HG03097 (cell line): Measurements from ENCODE around the gene VSIG4.
"Not testable (repeated sequence)": the region's sequence is repeated elsewhere in the genome, so short reads cannot be mapped to it uniquely, and the experiment has no call there.

Source experiments
- ATAC-seq: cut with Tn5 transposase; IDR thresholded peaks from one replicate; pipeline ENCODE4 v1.9.1; 2021; ENCODE audit not compliant: unreplicated experiment, low FRiP score

The VSIG4 gene, protein sequence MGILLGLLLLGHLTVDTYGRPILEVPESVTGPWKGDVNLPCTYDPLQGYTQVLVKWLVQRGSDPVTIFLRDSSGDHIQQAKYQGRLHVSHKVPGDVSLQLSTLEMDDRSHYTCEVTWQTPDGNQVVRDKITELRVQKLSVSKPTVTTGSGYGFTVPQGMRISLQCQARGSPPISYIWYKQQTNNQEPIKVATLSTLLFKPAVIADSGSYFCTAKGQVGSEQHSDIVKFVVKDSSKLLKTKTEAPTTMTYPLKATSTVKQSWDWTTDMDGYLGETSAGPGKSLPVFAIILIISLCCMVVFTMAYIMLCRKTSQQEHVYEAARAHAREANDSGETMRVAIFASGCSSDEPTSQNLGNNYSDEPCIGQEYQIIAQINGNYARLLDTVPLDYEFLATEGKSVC

DNA sequence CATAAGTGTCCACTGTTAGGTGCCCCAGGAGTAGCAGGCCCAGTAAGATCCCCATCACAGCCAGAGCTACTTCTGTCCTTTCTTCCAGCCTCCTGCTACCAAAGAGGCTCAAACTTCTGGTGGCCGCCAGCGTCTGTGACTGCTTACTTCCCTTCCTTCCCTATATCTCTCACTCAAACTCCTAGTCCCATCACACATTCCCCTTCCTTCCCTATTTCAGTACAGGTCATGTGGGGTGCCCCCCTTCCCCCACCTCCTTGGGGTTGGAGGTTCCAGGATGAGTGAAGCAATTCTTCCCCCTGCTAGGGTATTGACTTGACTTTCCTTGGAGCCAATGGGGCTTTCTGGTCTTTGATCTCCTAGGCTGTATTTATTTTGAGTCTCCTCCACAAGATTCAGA is at the start of gene VSIG4:
TSS of gene VSIG4 (minus strand) at position 137 of the 400 bp plus-strand sequence. CDS start at position 55, 82 bp downstream.
- ATAC-seq, result no peak

DNA sequence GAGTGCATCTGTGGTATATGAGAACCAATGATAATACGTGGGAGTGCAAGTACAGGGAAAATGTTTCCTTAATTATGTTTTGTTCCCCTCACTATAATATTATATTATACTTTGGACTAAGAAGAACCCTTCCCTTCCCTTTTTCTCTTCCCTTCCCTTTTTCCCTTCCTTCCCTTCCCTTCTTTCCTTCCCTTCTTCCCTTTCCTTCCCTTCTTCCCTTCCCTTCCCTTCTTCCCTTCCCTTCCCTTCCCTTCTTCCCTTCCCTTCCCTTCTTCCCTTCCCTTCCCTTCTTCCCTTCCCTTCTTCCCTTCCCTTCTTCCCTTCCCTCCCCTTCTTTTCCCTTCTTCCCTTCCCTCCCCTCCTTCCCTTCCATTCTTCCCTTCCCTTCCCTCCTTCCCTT is 36.9 kb upstream of the VSIG4 start:
- ATAC-seq, result no peak

DNA sequence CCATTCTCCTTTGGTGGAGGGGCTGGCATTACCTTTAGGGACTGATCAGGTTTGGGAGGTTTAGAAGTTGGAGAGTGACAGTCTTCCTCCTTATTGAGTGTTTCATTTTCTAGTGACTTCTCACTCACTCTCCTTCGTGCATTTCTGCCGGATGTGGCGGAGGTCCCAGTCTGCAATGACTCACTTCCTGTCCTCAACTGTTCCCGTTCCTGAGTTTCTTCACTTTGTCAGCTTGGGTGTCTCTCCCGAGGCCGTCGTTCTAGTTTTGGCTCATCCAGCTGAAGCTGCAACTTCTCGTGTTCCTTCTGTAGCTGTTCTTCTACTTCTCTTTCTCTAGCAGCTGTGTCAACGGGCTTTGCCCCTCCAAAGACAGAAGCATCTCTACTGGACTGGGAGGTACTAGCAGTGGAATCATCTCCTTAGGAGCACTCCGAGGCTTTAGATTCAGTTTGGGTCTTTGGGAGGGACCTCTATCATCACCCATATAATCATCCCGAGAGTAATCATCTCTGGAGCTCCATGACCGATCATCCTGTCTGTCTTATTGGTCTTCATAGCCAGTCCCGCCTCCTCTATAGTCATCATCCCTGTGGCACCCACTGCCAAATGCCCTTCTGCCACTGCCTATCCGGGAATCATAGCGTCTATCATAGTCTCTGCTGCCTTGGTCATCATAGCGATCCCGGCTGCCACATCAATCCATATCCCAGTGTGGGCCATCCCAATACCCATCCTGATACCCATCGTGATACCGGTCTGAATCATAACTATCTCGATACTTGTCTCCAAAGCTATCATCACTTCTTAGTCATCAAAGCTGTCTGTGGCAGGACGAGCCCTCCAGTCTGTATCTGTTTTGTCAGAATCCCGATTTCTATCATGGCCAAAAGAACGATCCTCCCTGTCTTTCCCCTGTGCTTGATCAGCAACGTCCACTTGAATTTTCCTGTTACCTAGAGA is 35.3 kb upstream of the VSIG4 start:
- no peak for ATAC-seq

DNA sequence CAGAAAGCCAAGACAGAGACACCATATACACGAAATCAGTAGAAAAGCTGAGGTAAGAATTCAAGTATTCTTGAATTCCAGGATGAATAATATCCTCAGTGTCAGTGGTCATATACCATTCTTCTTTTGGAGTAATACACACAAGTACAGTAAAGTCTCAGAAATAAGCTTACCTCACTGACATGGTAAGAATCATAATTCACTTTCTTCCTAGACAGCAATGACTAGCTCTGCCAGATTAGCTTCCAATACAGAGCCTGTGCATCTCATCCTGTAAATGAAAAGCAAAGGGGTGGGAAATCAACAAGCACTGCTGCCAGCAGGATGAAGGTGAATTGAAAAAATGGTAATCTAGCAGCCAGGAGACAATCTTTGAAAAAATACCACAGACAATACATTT is 31.2 kb upstream of the VSIG4 start:
- no peak for ATAC-seq

DNA sequence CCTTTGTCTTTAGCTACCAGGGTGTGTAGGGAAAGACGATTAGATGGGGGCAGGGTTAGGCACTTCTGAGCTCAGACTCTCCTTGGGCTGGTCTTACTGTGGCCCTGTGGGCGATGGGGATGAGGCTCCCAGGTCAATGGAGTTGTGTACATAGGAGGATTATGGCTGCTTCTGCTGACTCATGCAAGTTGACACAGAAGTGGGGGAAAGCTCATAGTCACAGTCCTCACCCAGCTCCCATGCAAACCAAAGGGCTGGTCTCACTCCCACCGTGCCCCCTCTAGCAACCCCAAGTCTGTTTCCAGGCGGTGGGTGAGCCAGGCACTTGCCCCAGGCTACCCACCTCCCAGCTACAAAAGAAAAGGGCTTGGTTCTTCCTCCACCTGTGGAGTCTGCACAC is 24.4 kb upstream of the VSIG4 start:
- ATAC-seq, result no peak

DNA sequence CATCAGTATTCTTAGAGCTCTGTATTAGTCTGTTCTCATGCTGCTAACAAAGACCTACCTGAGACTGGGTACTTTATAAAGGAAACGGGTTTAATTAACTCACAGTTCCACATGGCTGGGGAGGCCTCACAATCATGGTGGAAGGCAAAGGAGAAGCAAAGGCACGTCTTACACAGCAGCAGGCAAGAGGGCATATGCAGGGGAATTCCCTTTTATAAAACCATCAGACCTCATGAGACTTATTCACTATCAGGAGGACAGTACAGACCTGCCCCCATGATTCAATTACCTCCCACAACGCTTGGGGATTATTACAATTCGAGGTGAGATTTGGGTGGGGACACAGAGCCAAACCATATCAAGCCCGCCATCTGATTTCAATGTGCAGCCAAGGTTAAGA is 17.1 kb upstream of the VSIG4 start:
- not testable (repeated sequence) for ATAC-seq

- ATAC-seq, result no peak
These were observed 15.1 kb upstream of the VSIG4 start for GRCh38 chrX:66054978-66055377.

DNA sequence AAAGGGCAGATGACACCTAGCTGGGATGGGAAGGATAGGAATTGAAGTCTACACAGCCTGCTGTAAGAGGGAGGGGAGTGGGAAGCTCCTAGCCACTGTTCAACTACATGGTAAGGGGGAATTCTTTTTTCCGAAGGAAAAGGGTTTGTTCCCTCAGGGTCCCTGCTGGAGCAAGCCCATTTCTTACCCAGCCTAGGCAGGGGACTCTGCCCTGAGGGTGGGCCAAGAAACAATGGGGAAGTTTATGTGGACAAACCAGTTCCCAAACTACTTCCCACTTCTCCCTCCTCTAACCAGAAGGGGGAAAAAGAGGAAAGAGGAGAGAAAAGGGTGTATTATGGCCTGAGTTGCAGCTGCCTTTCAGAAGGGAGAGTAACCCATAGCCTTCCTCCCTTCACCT is 13.5 kb upstream of the VSIG4 start:
- no peak for ATAC-seq

GRCh38 chrX:66051980-66052379 is 12.1 kb upstream of the VSIG4 start:
- no peak for ATAC-seq

DNA sequence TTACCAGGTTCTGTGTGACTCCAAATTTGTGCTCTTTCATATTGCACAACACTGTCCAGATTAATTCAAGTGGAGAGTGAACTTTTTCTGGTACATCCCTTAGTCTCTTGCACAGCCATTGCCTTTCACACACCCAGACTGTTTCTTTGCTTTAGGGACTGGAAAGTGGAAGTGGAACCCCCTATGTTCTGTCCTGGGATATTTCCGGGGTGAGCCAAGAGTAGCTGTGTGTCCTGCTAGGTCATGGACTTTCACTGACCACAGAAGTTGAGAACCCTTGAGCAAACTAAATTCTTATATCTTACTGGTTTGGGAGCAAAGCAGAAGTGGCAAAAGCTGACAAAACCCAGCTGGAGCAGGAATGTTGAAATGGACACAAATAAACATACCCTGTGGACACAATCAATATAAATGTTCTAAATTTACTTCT is 10.3 kb upstream of the VSIG4 start:
- no peak for ATAC-seq

DNA sequence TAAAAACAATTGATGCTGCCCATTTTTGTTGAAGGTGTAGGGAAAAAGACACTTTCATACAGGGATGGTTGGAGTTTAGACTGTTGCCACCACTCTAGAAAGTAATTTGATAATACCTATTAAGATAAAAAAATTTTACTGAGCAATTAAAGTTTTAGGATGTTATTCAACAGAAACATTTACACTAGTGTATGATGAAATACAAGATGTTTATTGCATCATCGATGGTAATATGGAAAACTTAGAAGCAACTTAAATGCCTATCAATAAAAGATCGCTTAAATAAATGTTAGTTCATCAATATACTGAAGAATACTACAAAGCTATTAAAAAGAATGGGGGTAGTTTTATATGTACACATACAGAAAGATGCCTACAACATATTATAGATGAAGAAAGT is 9.2 kb upstream of the VSIG4 start:
- no peak for ATAC-seq

GRCh38 chrX:66046612-66047235 is 6.8 kb upstream of the VSIG4 start:
- ATAC-seq, result peak; percentile 74

DNA sequence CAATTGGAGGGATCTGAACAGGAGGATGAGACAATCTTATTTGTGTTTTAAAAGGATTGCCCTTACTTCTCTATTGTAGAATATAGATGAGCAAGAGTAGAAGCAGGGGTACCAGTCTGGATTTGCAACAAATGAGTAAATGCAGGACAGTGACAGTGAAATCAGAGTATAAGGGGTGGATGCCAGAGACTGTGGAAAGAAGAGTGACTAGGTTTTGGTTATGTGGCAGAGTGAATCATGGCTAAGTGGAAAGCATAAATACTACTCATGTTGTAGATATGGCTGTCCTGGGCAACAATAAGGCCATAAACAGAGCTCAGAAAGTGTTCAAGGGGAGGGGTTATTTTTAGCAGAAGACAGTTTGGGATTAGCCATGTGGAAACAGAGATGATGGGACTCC is 6.0 kb upstream of the VSIG4 start:
- ATAC-seq, result no peak

DNA sequence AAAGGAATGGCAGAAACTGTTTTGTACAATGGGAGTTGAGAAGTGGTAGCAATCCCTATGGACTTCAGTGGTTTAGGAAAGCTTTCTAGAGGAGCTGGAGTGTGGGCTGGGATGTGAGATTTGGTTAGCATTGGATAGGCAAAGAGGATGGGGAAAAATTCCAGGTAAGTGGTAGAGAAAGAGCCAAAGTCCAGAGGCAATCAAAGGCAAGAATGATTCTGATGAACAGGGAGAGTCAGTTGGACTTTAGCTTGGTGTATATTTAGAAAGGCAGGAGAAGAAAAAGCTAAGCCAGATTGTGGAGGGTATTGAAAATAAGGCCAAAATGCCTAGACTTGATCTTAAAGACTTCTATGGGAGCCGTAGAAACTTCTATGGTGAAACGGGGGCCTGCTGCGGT is 3.7 kb upstream of the VSIG4 start:
- no peak for ATAC-seq

DNA sequence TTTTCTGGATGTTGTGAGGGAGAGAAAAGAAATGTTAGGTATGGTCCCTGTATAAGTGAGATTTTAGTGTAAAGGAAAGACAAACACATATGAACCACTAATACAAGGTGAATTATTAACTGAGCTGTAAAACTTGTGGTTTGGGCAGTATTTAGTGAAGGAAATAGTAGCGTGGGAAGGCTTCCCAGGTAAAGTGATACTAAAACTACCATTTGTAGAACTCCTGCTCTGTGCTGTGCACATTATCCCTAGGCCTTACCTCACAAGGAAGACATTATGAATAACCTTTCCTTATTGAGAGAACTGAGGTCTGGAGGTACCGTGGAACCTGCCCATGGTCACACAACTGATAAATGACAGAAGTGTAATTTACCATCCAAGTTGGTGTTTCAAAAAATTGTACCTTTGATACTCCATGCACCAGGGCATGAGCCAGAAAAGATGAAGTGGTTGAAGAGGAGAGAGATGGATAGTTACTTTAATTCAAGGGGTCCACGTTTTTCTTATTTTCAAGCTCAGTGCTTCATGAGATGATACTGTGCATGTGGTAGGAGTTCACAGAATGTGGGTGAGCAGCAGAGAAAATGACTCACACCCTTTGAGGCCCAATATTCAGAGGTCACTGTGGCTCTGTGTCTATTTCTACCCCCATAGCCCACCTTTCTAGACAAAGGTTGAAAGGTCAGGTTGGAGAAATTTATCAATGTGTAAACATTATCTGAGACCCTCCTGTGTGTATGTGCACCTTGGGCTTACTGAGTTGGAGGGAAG is 2.6 kb upstream of the VSIG4 start:
- peak; percentile 50 for ATAC-seq

- no peak for ATAC-seq
These were observed 1.8 kb downstream of the VSIG4 start for GRCh38 chrX:66038115-66038514.

DNA sequence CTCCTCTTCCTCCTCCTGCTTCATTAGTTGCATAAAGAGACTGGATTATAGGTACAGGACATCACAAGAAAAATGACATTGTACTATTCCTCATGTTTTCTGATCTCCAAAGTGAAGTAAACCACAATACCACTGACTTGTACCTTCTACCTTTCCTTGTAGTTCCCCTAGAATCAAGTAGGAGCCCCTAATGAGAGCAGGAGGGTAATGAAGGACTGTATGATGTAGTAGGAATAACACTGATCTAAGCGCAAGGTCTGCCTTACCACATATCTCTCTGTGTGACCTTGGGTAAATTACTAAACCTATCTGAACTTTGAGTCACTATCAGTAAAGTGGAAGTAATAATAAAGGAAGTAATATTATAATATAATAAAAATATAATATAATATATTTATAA is 3.6 kb downstream of the VSIG4 start:
- ATAC-seq, result no peak

GRCh38 chrX:66035667-66036066 is 4.2 kb downstream of the VSIG4 start:
- no peak for ATAC-seq

GRCh38 chrX:66030505-66031317 is 9.2 kb downstream of the VSIG4 start:
- ATAC-seq, result no peak

- ATAC-seq, result no peak
These were observed 10.9 kb downstream of the VSIG4 start for GRCh38 chrX:66028936-66029335.
